H1 (cell line): ENCODE measurements around the gene RNASE12. TPM values are rescaled to one million over a fixed set of nuclear protein-coding genes. Genes with fewer than 3 reads are reported as not detected.

Experiments
- CHD7 ChIP-seq: fragments of 300-600 bp; sonication (generic); IDR thresholded peaks from 2 replicates; pipeline ENCODE4 v1.7.1; 2012; ENCODE audit warnings: low read length, moderate library complexity, mild to moderate bottlenecking, inconsistent platforms; ENCODE audit not compliant: insufficient replicate concordance
- CREB1 ChIP-seq: IDR thresholded peaks from 2 replicates; pipeline ENCODE4 v1.6.1; 2012; ENCODE audit warnings: inconsistent platforms
- KDM1A ChIP-seq: fragments of 200-600, 300-600 bp; sonication (generic); IDR thresholded peaks from 2 replicates; pipeline ENCODE4 v1.7.1; 2016; ENCODE audit warnings: mild to moderate bottlenecking, low read length, borderline replicate concordance
- SIN3A ChIP-seq, 2 experiments: IDR thresholded peaks in 1 of 2; conservative IDR thresholded peaks in 1 of 2; 2 replicates each; pipeline ENCODE4 v1.6.1; 2011 to 2012; ENCODE audit warnings: low read length in 2 of 2, improper control_type of control experiment in 1 of 2, low read depth in 1 of 2, mild to moderate bottlenecking in 1 of 2
- SRF ChIP-seq: IDR thresholded peaks from 2 replicates; pipeline ENCODE4 v1.6.1; 2011; ENCODE audit warnings: mild to moderate bottlenecking, low read depth, low read length, moderate library complexity
- TBP ChIP-seq: IDR thresholded peaks from 2 replicates; pipeline ENCODE4 v1.6.1; 2011; ENCODE audit warnings: low read depth, low read length, improper control_type of control experiment
- polyA plus RNA-seq, 7 experiments: library from polyadenylated mRNA; depleted of rRNA in 3 of 7; stranded (reverse) in 5 of 7; unstranded in 2 of 7; fragments of >200 nt in 5 of 7; fragments of 200-250 nt in 2 of 7; gene quantifications; 1 replicate in 5 of 7; 2 replicates in 1 of 7; 4 replicates in 1 of 7; pipeline versions ENCODE4 v1.2.1 to v1.2.3, GENCODE V29; 2011 to 2013; ENCODE audit warnings: missing spikeins in 2 of 7, mixed read lengths in 2 of 7
- total RNA-seq: library from RNA; stranded (reverse); fragmentation: NEBNext Ultra II Directional; extraction: Animal tissue kit (Norgen Biotek cat#: 25700); gene quantifications from 2 replicates; pipeline ENCODE4 v1.2.1, GENCODE V29; 2021

Gene RNASE12
- total and polyA plus RNA-seq, 2 of the 8 experiments (the other 6 are each of a cell fraction or from before 2014, with no cell fraction given) = not detected

GRCh38 chr14:20632831-20633691 lies 41.9 kb upstream of the RNASE12 start (continued):
- TF ChIP-seq SRF (no peak), CREB1 (0 out of 2 replicates have a peak, but pooled peaks have one; percentile 13), KDM1A (no peak), TBP (peak; percentile 99), CHD7 (peak; percentile 54), SIN3A (conservative IDR thresholded peaks at IDR 0.05 in 1 of 2, IDR thresholded peaks at IDR 0.05 in 1 of 2; ENCODE audit: low read depth in 1 of 2, low read length in 2 of 2) (peak; percentile 35 to 82; a peak in 2 of 4 replicates)
